HUES64 (cell line): ENCODE results near the gene ABCC3.

ENCODE experiments used
- H3K27ac ChIP-seq: 2 replicates; pipeline ENCODE4 v1.7.0; 2013; ENCODE audit warnings: low read depth, low read length, inconsistent platforms
- H3K27me3 ChIP-seq: 2 replicates; pipeline ENCODE4 v1.6.1; 2013; ENCODE audit warnings: mild to moderate bottlenecking, low read length; ENCODE audit not compliant: insufficient read depth
- H3K36me3 ChIP-seq: 2 replicates; pipeline ENCODE4 v1.6.1; 2013; ENCODE audit warnings: mild to moderate bottlenecking, low read length; ENCODE audit not compliant: insufficient read depth
- H3K4me1 ChIP-seq: 2 replicates; pipeline ENCODE4 v1.6.1; 2013; ENCODE audit warnings: mild to moderate bottlenecking, low read length, moderate library complexity; ENCODE audit not compliant: insufficient read depth
- H3K4me3 ChIP-seq: 2 replicates; pipeline ENCODE4 v1.5.1; 2013; ENCODE audit warnings: mild to moderate bottlenecking, low read length, moderate library complexity
- H3K9ac ChIP-seq: 2 replicates; pipeline ENCODE4 v1.6.1; 2013; ENCODE audit warnings: mild to moderate bottlenecking, low read depth, low read length
- H3K9me3 ChIP-seq: 2 replicates; pipeline ENCODE4 v1.6.1; 2013; ENCODE audit warnings: low read depth, low read length; ENCODE audit not compliant: insufficient read depth
- WGBS: fragments of 150-250, 120-280 bp; methylation state at CpG from one replicate; pipeline ENCODE4 v1.1.7; 2013; ENCODE audit warnings: missing lambda C conversion rate; 5-methylcytosine and 5-hydroxymethylcytosine counted together

Gene ABCC3

GRCh38 chr17:50630524-50631194 lies 4.0 kb upstream of the ABCC3 start:
- H3K27ac ChIP-seq = no peak overlapping the region
- H3K4me3 ChIP-seq = no peak overlapping the region
- 72% methylated on average over 7 of the region's 7 CpGs for WGBS
- H3K27me3 ChIP-seq = peaks cover 40% of the 10 kb centered on the region
- H3K9ac ChIP-seq = no peak overlapping the region
- peaks cover 18% of the 10 kb centered on the region for H3K4me1 ChIP-seq
- no peaks in the 10 kb centered on the region for H3K9me3 ChIP-seq
- no peaks in the 10 kb centered on the region for H3K36me3 ChIP-seq

- Histone ChIP-seq H3K4me1 (peaks cover 18% of the 10 kb centered on the region), H3K36me3 (no peaks in the 10 kb centered on the region), H3K27me3 (peaks cover 47% of the 10 kb centered on the region), H3K9me3 (no peaks in the 10 kb centered on the region), H3K4me3 (no peak overlapping the region), H3K9ac (no peak overlapping the region), H3K27ac (no peak overlapping the region)
- WGBS = 88% methylated on average over 11 of the region's 11 CpGs
Measured at GRCh38 chr17:50631195-50631907, 3.3 kb upstream of the ABCC3 start.

GRCh38 chr17:50631908-50632571 lies 2.6 kb upstream of the ABCC3 start:
- Histone ChIP-seq H3K36me3 (no peaks in the 10 kb centered on the region), H3K27ac (no peak overlapping the region), H3K4me1 (peaks cover 18% of the 10 kb centered on the region), H3K9ac (no peak overlapping the region), H3K9me3 (no peaks in the 10 kb centered on the region), H3K27me3 (peaks cover 54% of the 10 kb centered on the region), H3K4me3 (no peak overlapping the region)
- 90% methylated on average over 9 of the region's 9 CpGs for WGBS

- H3K27me3 ChIP-seq = peaks cover 57% of the 10 kb centered on the region
- WGBS = 95% methylated on average over 5 of the region's 5 CpGs
Measured at GRCh38 chr17:50632637-50633036, 2.0 kb upstream of the ABCC3 start.

GRCh38 chr17:50633683-50634082 lies 998 bp upstream of the ABCC3 start:
- Histone ChIP-seq H3K9ac (no peak overlapping the region), H3K9me3 (no peaks in the 10 kb centered on the region), H3K36me3 (no peaks in the 10 kb centered on the region), H3K27ac (no peak overlapping the region), H3K27me3 (peaks cover 57% of the 10 kb centered on the region), H3K4me1 (peaks cover 8% of the 10 kb centered on the region; the same call in 1 of the 2 replicates), H3K4me3 (no peak overlapping the region)
- whole genome bisulfite sequencing = 90% methylated on average over 9 of the region's 9 CpGs

More at GRCh38 chr17:50632637-50633036, 2.0 kb upstream of the ABCC3 start:
- H3K36me3 ChIP-seq = no peaks in the 10 kb centered on the region
- H3K9me3 ChIP-seq = no peaks in the 10 kb centered on the region
- H3K27ac ChIP-seq = no peak overlapping the region
- H3K4me1 ChIP-seq = peaks cover 15% of the 10 kb centered on the region
- no peak overlapping the region for H3K9ac ChIP-seq
- H3K4me3 ChIP-seq = no peak overlapping the region

- no peak overlapping the region for H3K27ac ChIP-seq
- 5% methylated on average over 52 of the region's 52 CpGs for WGBS
- no peaks in the 10 kb centered on the region for H3K36me3 ChIP-seq
- no peaks in the 10 kb centered on the region for H3K9me3 ChIP-seq
- H3K4me3 ChIP-seq = peak overlapping the region; percentile 48
- peaks cover 4% of the 10 kb centered on the region; the same call in 1 of the 2 replicates for H3K4me1 ChIP-seq
- peak overlapping the region; percentile 29 for H3K9ac ChIP-seq
- peaks cover 57% of the 10 kb centered on the region for H3K27me3 ChIP-seq
Measured at GRCh38 chr17:50634915-50635731, 442 bp downstream of the ABCC3 start.

GRCh38 chr17:50635732-50635981 lies 976 bp downstream of the ABCC3 start:
- WGBS = 81% methylated on average over 2 of the region's 3 CpGs
- H3K36me3 ChIP-seq = no peaks in the 10 kb centered on the region
- H3K9ac ChIP-seq = no peak overlapping the region
- H3K4me1 ChIP-seq = peaks cover 4% of the 10 kb centered on the region; the same call in 1 of the 2 replicates
- H3K9me3 ChIP-seq = no peaks in the 10 kb centered on the region
- no peak overlapping the region for H3K27ac ChIP-seq
- peaks cover 57% of the 10 kb centered on the region for H3K27me3 ChIP-seq
- no peak overlapping the region for H3K4me3 ChIP-seq

- H3K9me3 ChIP-seq = no peaks in the 10 kb centered on the region
- peaks cover 57% of the 10 kb centered on the region for H3K27me3 ChIP-seq
- peaks cover 10% of the 10 kb centered on the region; the same call in 1 of the 2 replicates for H3K4me1 ChIP-seq
- H3K36me3 ChIP-seq = no peaks in the 10 kb centered on the region
- H3K9ac ChIP-seq = no peak overlapping the region
- H3K4me3 ChIP-seq = no peak overlapping the region
- WGBS = 92% methylated on average over 9 of the region's 9 CpGs
- H3K27ac ChIP-seq = no peak overlapping the region
Measured at GRCh38 chr17:50635982-50636803, 1.5 kb downstream of the ABCC3 start.

- no peaks in the 10 kb centered on the region for H3K36me3 ChIP-seq
- H3K9me3 ChIP-seq = no peaks in the 10 kb centered on the region
- no peak overlapping the region for H3K4me3 ChIP-seq
- peaks cover 56% of the 10 kb centered on the region for H3K27me3 ChIP-seq
- no peak overlapping the region for H3K27ac ChIP-seq
- H3K9ac ChIP-seq = no peak overlapping the region
- WGBS = 75% methylated on average over 7 of the region's 7 CpGs
- peaks cover 13% of the 10 kb centered on the region; the same call in 1 of the 2 replicates for H3K4me1 ChIP-seq
Measured at GRCh38 chr17:50636804-50637195, 2.1 kb downstream of the ABCC3 start.

- 81% methylated on average over 6 of the region's 7 CpGs for WGBS
- Histone ChIP-seq H3K27ac (no peak overlapping the region), H3K4me3 (no peak overlapping the region), H3K4me1 (peaks cover 13% of the 10 kb centered on the region; the same call in 1 of the 2 replicates), H3K9ac (no peak overlapping the region), H3K36me3 (no peaks in the 10 kb centered on the region), H3K27me3 (peaks cover 44% of the 10 kb centered on the region), H3K9me3 (no peaks in the 10 kb centered on the region)
Measured at GRCh38 chr17:50637829-50638605, 3.3 kb downstream of the ABCC3 start.
